Colonic mucosa (tissue), 4 donors: ENCODE data around the gene CCDC50. TPM values are rescaled to one million over a fixed set of nuclear protein-coding genes. Genes with fewer than 3 reads are reported as not detected.

Experiments used
- DNase-seq: peaks from one replicate; pipeline ENCODE4 v3.0.0-alpha.2; 2020
- H3K27ac ChIP-seq: fragments of 200-600 bp; one replicate; pipeline ENCODE4 v1.8.0; 2021
- H3K27me3 ChIP-seq: fragments of 200-600 bp; one replicate; pipeline ENCODE4 v1.8.0; 2021
- H3K36me3 ChIP-seq: fragments of 200-600 bp; one replicate; pipeline ENCODE4 v1.8.0; 2021
- H3K4me1 ChIP-seq: fragments of 200-600 bp; one replicate; pipeline ENCODE4 v1.8.0; 2021; ENCODE audit warnings: mild to moderate bottlenecking
- H3K4me3 ChIP-seq: fragments of 200-600 bp; one replicate; pipeline ENCODE4 v1.8.0; 2021
- H3K9ac ChIP-seq, 2 donors: one replicate each; pipeline ENCODE4 v1.7.0; 2013; ENCODE audit warnings: control low read depth in 2 of 2, low read depth in 2 of 2, low read length in 2 of 2
- H3K9me3 ChIP-seq: fragments of 200-600 bp; one replicate; pipeline ENCODE4 v1.8.0; 2021
- intact Hi-C: fragments of 100-400 bp; cut with DNase I; formaldehyde crosslinking; loops from one replicate; pipeline ENCODE4 v1.14.1; 2022
- total RNA-seq, 2 donors: library from RNA; stranded (reverse); fragmentation: NEBNext Ultra II Directional in 1 of 2; extraction: Animal tissue kit (Norgen Biotek cat#: 25700) in 1 of 2; gene quantifications; one replicate each; pipeline ENCODE4 v1.2.1, GENCODE V29; 2021
- TF ChIP-seq, protein P1 (sequence below): fragments of 200-600 bp; IDR thresholded peaks from one replicate; pipeline ENCODE4 v1.8.0; 2022; ENCODE audit warnings: antibody characterized with exemption, mild to moderate bottlenecking
- donor health status: healthy.
- donor health status: DM: no; HTN: no; CAD: no.
- donor health status: DM: no; HTN: no; CAD: no.

Gene CCDC50
- total RNA-seq, 2 donors from 2014 or later, result 33.4 to 53.3 TPM

DNA sequence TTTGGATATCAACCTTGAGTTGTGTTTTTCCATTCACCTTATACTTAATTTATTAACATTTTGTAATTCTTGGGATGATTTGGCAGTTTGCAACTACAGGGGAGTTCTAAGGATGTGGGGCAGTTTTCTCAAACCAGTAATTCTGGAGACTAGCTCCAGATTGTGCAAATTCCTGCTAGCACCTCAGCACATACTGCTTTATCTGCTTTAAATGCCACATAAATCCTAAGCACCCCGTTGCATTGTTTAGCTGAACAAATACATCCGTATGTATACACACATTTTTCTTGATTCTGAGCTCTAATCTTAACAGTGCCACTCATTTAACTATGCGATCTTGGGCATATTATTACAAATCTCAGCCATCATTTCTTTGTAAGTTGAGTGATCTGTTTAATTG, 18.0 kb downstream of the CCDC50 start:
- no peaks in the 10 kb centered on the region for H3K27me3 ChIP-seq
- TF ChIP-seq, protein P1, sequence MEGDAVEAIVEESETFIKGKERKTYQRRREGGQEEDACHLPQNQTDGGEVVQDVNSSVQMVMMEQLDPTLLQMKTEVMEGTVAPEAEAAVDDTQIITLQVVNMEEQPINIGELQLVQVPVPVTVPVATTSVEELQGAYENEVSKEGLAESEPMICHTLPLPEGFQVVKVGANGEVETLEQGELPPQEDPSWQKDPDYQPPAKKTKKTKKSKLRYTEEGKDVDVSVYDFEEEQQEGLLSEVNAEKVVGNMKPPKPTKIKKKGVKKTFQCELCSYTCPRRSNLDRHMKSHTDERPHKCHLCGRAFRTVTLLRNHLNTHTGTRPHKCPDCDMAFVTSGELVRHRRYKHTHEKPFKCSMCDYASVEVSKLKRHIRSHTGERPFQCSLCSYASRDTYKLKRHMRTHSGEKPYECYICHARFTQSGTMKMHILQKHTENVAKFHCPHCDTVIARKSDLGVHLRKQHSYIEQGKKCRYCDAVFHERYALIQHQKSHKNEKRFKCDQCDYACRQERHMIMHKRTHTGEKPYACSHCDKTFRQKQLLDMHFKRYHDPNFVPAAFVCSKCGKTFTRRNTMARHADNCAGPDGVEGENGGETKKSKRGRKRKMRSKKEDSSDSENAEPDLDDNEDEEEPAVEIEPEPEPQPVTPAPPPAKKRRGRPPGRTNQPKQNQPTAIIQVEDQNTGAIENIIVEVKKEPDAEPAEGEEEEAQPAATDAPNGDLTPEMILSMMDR, result no peak
- no peak overlapping the region for H3K27ac ChIP-seq
- DNase-seq, result no peak
- H3K9ac ChIP-seq, result no peak overlapping the region
- H3K4me1 ChIP-seq, result no peaks in the 10 kb centered on the region
- H3K4me3 ChIP-seq, result no peak overlapping the region
- no peaks in the 10 kb centered on the region for H3K9me3 ChIP-seq
- intact Hi-C loops, result no loop called here
- H3K36me3 ChIP-seq, result no peaks in the 10 kb centered on the region

DNA sequence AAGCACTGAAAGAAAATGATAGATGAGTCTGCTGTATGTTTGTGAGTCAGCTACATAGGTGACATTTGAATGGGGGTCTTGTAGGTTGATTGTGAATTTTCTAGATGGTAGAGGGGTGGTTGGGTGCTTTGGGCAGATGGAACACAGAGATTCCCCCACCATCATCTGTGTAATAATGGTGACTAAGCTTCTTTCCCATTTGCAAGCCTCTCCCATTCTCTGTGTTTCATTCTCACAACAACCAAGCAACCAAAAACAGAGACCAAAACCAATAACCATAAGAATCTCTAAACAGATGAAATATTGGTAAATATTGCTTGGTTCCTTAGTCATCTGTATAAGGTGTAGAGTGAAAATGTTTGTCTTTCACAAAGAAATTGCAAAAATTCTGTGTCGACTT, 18.9 kb downstream of the CCDC50 start:
- no peak overlapping the region for H3K4me3 ChIP-seq
- no peak for DNase-seq
- no peaks in the 10 kb centered on the region for H3K4me1 ChIP-seq
- H3K9me3 ChIP-seq, result no peaks in the 10 kb centered on the region
- H3K9ac ChIP-seq, result no peak overlapping the region
- TF ChIP-seq, protein P1, result no peak
- H3K27ac ChIP-seq, result no peak overlapping the region
- H3K36me3 ChIP-seq, result no peaks in the 10 kb centered on the region
- intact Hi-C loops, result no loop called here
- H3K27me3 ChIP-seq, result no peaks in the 10 kb centered on the region

DNA sequence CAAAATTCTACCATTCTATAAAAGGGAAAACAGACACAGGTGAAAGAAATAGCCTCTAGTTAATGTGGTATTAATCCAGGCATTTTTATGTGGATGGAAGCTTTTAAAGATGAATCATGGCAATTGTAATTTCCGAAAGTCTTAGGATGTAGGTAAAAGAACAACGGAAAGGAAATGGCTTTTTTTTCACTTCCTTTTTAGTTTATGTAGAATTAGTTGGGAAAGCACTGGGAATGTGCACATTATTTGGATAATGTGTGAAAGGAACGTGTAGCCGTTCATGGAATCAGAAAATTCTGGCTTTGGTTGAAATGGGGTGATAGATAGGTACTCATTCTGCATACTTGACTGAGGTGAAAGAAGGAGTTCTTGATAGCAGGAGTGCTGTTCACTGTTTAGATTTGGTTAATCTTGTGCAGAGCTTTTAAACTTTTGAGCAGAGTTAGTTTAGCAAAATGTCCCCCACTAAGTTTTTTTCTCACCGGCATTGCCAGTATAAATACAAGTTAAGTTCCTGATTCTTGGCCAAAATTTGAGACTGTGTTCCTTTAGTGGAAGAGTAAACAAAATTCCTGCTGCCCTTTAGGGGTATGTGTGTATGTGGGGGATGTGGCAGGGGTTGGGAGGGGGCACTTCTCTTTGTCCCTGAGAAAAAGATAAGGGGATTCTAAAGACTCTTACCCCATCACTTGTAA, 21.3 kb downstream of the CCDC50 start:
- no peak overlapping the region for H3K4me3 ChIP-seq
- H3K9me3 ChIP-seq, result no peaks in the 10 kb centered on the region
- no peaks in the 10 kb centered on the region for H3K4me1 ChIP-seq
- no peaks in the 10 kb centered on the region for H3K27me3 ChIP-seq
- H3K27ac ChIP-seq, result no peak overlapping the region
- TF ChIP-seq, protein P1, result no peak
- no peak overlapping the region for H3K9ac ChIP-seq
- DNase-seq, result no peak
- intact Hi-C loops, result no loop called here
- H3K36me3 ChIP-seq, result no peaks in the 10 kb centered on the region

DNA sequence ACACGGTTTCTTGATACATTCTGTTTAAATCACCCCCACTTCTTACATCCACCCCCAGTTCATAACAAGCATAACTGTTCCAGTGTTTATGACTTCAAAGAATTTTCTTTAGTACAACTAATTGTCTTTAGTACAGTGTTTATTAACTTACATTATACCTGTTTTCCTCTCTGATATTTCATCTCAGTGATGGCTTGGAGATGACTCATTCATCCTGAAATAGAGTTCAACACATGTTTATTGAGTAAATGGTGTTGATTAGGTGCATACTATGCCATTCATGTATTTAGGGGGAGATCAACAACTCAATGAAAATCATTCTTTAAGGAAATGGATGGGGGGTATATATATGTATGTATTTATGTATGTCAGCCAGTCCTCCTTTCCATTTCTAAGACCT, 22.8 kb downstream of the CCDC50 start:
- H3K4me1 ChIP-seq, result no peaks in the 10 kb centered on the region
- H3K36me3 ChIP-seq, result no peaks in the 10 kb centered on the region
- no peak overlapping the region for H3K4me3 ChIP-seq
- intact Hi-C loops, result no loop called here
- H3K27ac ChIP-seq, result no peak overlapping the region
- DNase-seq, result no peak
- H3K9ac ChIP-seq, result no peak overlapping the region
- TF ChIP-seq, protein P1, result no peak
- H3K27me3 ChIP-seq, result no peaks in the 10 kb centered on the region
- H3K9me3 ChIP-seq, result no peaks in the 10 kb centered on the region

DNA sequence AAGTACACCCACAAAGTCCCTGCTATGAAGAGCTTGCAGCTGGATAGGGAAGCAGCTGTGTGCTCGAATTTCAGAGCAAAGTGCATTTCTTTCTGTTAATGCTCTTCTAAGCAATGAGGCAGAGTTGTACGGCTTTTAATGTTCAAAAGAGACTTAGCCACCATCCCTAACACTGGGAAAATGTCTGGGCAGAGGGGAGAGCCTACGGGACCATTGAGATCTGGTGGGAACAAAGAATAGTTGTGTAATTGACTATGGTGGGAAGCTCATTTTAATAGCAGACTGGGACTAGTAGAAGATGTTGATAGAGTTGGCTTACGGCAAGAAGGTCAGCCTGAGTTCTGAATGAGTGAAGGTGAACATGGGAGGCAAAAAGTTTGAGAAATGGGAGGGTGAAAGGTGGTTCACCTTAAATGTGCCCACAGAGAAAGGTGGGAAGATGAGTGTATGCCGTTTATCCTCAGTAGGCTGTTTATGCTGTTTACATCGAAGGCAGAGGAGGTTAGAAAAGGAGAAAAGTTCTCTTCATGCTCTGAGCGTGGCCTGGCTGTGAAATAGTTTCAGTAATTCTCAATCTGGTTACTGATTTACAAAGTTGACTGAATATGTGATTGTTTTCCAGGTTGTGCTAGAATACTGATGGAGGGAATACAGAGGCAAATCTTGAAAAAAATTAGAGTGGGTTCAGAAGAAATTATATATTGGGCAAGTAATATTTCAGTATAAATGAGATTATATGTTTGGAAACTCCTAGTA, 24.0 kb downstream of the CCDC50 start:
- Histone ChIP-seq H3K4me1 (no peaks in the 10 kb centered on the region), H3K27me3 (no peaks in the 10 kb centered on the region), H3K36me3 (no peaks in the 10 kb centered on the region), H3K4me3 (no peak overlapping the region), H3K27ac (no peak overlapping the region), H3K9me3 (no peaks in the 10 kb centered on the region), H3K9ac (no peak overlapping the region)
- no peak for DNase-seq
- intact Hi-C loops, result no loop called here
- TF ChIP-seq, protein P1, result no peak
